SK-N-SH (cell line): ENCODE data around the gene RNU11. TPM values are rescaled to one million over a fixed set of nuclear protein-coding genes. Genes with fewer than 3 reads are reported as not detected.
"Not testable (repeated sequence)": the region's sequence is repeated elsewhere in the genome, so short reads cannot be mapped to it uniquely, and the experiment has no call there.

Source experiments
- CTCF ChIA-PET: fragments of 300-600, 350-600 bp; formaldehyde crosslinking; extraction: SDS; loops from one replicate; lab custom pipeline; 2021; lab: Yijun Ruan, JAX
- POLR2A ChIA-PET: fragments of 350-600 bp; sonication (Branson Sonifier 250); formaldehyde crosslinking; extraction: SDS; loops from one replicate; lab custom pipeline; 2020; ENCODE audit warnings: antibody characterized with exemption, inconsistent platforms; lab: Yijun Ruan, JAX
- DNase-seq: peaks from one replicate; pipeline ENCODE4 v3.0.0; 2012
- H2AFZ ChIP-seq: fragments of 200-600 bp; sonication (generic); 2 replicates; pipeline ENCODE4 v1.8.1; 2016; ENCODE audit warnings: antibody characterized with exemption, mild to moderate bottlenecking, low read depth
- H3F3A ChIP-seq: fragments of 200-600 bp; sonication (generic); replicated peaks from 2 replicates; pipeline ENCODE3; 2016; ENCODE audit warnings: antibody characterized with exemption, mild to moderate bottlenecking; ENCODE audit not compliant: insufficient read depth
- H3K27ac ChIP-seq, 2 experiments: fragments of 200-500 bp in 1 of 2; fragments of 200-600 bp in 1 of 2; sonication (Bioruptor generic) in 1 of 2; sonication (generic), shearing (Covaris generic) in 1 of 2; 2 replicates each; pipeline versions ENCODE4 v1.5.1 to v1.6.1; 2014 to 2016; ENCODE audit warnings: low read depth in 2 of 2, inconsistent platforms in 1 of 2, low read length in 1 of 2, mild to moderate bottlenecking in 1 of 2, mixed read lengths in 1 of 2
- H3K27me3 ChIP-seq: fragments of 200-600 bp; sonication (generic), shearing (Covaris generic); 2 replicates; pipeline ENCODE4 v1.6.1; 2016; ENCODE audit warnings: mixed run types; ENCODE audit not compliant: insufficient read depth
- H3K36me3 ChIP-seq, 2 experiments: fragments of 200-500 bp in 1 of 2; fragments of 200-600 bp in 1 of 2; sonication (Bioruptor generic) in 1 of 2; sonication (generic) in 1 of 2; replicated peaks in 1 of 2; 2 replicates each; pipeline versions ENCODE3 to v1.5.1; 2014 to 2016; ENCODE audit warnings: low read length in 1 of 2, mild to moderate bottlenecking in 1 of 2; ENCODE audit not compliant: insufficient read depth in 2 of 2, control insufficient read depth in 1 of 2
- H3K4me1 ChIP-seq, 2 experiments: fragments of 200-500 bp in 1 of 2; fragments of 200-600 bp in 1 of 2; sonication (Bioruptor generic) in 1 of 2; sonication (generic), shearing (Covaris generic) in 1 of 2; 2 replicates each; pipeline versions ENCODE4 v1.5.1 to v1.6.1; 2014 to 2016; ENCODE audit warnings: low read depth in 1 of 2, low read length in 1 of 2, mixed run types in 1 of 2; ENCODE audit not compliant: insufficient read depth in 2 of 2, control insufficient read depth in 1 of 2
- H3K4me2 ChIP-seq: fragments of 200-600 bp; sonication (generic), shearing (Covaris generic); 2 replicates; pipeline ENCODE4 v1.6.1; 2017; ENCODE audit warnings: mixed run types
- H3K4me3 ChIP-seq, 2 experiments: fragments of 200-500 bp in 1 of 2; fragments of 200-600 bp in 1 of 2; sonication (Bioruptor generic) in 1 of 2; sonication (generic), shearing (Covaris generic) in 1 of 2; 2 replicates each; pipeline versions ENCODE4 v1.5.1 to v1.8.1; 2014 to 2016; ENCODE audit warnings: low read depth in 2 of 2, inconsistent platforms in 1 of 2, low read length in 1 of 2, mild to moderate bottlenecking in 1 of 2, mixed read lengths in 1 of 2, moderate library complexity in 1 of 2
- H3K79me2 ChIP-seq: fragments of 200-600 bp; sonication (generic); 2 replicates; pipeline ENCODE4 v1.8.1; 2017; ENCODE audit warnings: mild to moderate bottlenecking; ENCODE audit not compliant: insufficient read depth
- H3K9ac ChIP-seq: fragments of 200-600 bp; sonication (generic); 2 replicates; pipeline ENCODE4 v1.6.1; 2017; ENCODE audit warnings: mixed run types
- H3K9me2 ChIP-seq: fragments of 200-600 bp; sonication (generic); 2 replicates; pipeline ENCODE4 v1.6.1; 2017; ENCODE audit warnings: mixed run types
- H3K9me3 ChIP-seq: fragments of 200-600 bp; sonication (generic); 2 replicates; pipeline ENCODE4 v1.6.1; 2017; ENCODE audit warnings: mixed run types, mild to moderate bottlenecking, moderate library complexity
- H4K20me1 ChIP-seq: fragments of 200-600 bp; sonication (generic); 2 replicates; pipeline ENCODE4 v1.6.1; 2017; ENCODE audit warnings: mild to moderate bottlenecking, mixed run types; ENCODE audit not compliant: insufficient read depth
- ELF1 ChIP-seq: IDR thresholded peaks from 2 replicates; pipeline ENCODE4 v1.4.0; 2012
- EZH2phosphoT487 ChIP-seq: fragments of 200-600 bp; sonication (generic); IDR thresholded peaks from 2 replicates; pipeline ENCODE4 v1.6.1; 2017; ENCODE audit warnings: low read depth, mixed run types, mild to moderate bottlenecking, antibody characterized with exemption, moderate library complexity, borderline replicate concordance
- FOXJ3 ChIP-seq: sonication (generic); formaldehyde crosslinking; IDR thresholded peaks from 2 replicates; pipeline ENCODE4 v1.5.1; 2020; ENCODE audit warnings: mild to moderate bottlenecking, missing genetic modification reagents
- FOXM1 ChIP-seq: IDR thresholded peaks from 2 replicates; pipeline ENCODE4 v1.4.0; 2012; ENCODE audit warnings: low read depth, mild to moderate bottlenecking
- GABPA ChIP-seq: IDR thresholded peaks from 2 replicates; pipeline ENCODE4 v1.4.0; 2012; ENCODE audit warnings: low read depth, mild to moderate bottlenecking
- GATA2 ChIP-seq: sonication (generic); formaldehyde crosslinking; IDR thresholded peaks from 2 replicates; pipeline ENCODE4 v1.5.0; 2020; ENCODE audit warnings: mild to moderate bottlenecking, missing genetic modification reagents
- MAX ChIP-seq: IDR thresholded peaks from 2 replicates; pipeline ENCODE4 v1.4.0; 2012; ENCODE audit warnings: low read depth
- MEF2A ChIP-seq: IDR thresholded peaks from 2 replicates; pipeline ENCODE4 v1.4.0; 2012; ENCODE audit warnings: low read depth, borderline replicate concordance
- MXI1 ChIP-seq: IDR thresholded peaks from 2 replicates; pipeline ENCODE4 v1.6.1; 2012; ENCODE audit warnings: mild to moderate bottlenecking, low read depth, low read length, improper control_type of control experiment
- SIN3A ChIP-seq: IDR thresholded peaks from 2 replicates; pipeline ENCODE4 v1.6.1; 2012; ENCODE audit warnings: low read depth, mild to moderate bottlenecking, low read length, moderate library complexity, borderline replicate concordance
- SMC3 ChIP-seq: IDR thresholded peaks from 2 replicates; pipeline ENCODE4 v1.6.1; 2012; ENCODE audit warnings: low read depth, low read length, improper control_type of control experiment
- TCF12 ChIP-seq: IDR thresholded peaks from 2 replicates; pipeline ENCODE4 v1.4.0; 2012
- USF1 ChIP-seq: IDR thresholded peaks from 2 replicates; pipeline ENCODE4 v1.4.0; 2012; ENCODE audit warnings: low read depth, borderline replicate concordance
- ZBTB33 ChIP-seq: IDR thresholded peaks from 2 replicates; pipeline ENCODE4 v1.4.0; 2012; ENCODE audit warnings: low read depth, borderline replicate concordance
- WGBS: methylation state at CpG from one replicate; pipeline ENCODE4 v1.1.6; 2017; ENCODE audit warnings: low lambda C conversion rate; 5-methylcytosine and 5-hydroxymethylcytosine counted together
- polyA plus RNA-seq, 3 experiments: library from polyadenylated mRNA; depleted of rRNA; stranded (reverse); fragments of >200 nt; gene quantifications; 2 replicates each; pipeline ENCODE4 v1.2.3, GENCODE V29; 2012
- TF ChIP-seq, protein P1 (sequence below): fragments of 150-350 bp; IDR thresholded peaks from 2 replicates; pipeline ENCODE4 v1.6.1; 2016; ENCODE audit warnings: mild to moderate bottlenecking, low read depth, low read length
- TF ChIP-seq, protein P2 (sequence below): IDR thresholded peaks from 2 replicates; pipeline ENCODE4 v1.6.1; 2012; ENCODE audit warnings: mild to moderate bottlenecking, low read depth, low read length, moderate library complexity
- TF ChIP-seq, protein P3 (sequence below): fragments of 200-600 bp; sonication (generic); IDR thresholded peaks from 2 replicates; pipeline ENCODE4 v1.6.1; 2017; ENCODE audit warnings: antibody characterized with exemption, mild to moderate bottlenecking, moderate library complexity
- TF ChIP-seq, protein P4 (sequence below): IDR thresholded peaks from 2 replicates; pipeline ENCODE4; 2012

The RNU11 gene
- polyA plus RNA-seq, 1 of the 3 experiments (the other 2 are of a cell fraction) = not detected

DNA sequence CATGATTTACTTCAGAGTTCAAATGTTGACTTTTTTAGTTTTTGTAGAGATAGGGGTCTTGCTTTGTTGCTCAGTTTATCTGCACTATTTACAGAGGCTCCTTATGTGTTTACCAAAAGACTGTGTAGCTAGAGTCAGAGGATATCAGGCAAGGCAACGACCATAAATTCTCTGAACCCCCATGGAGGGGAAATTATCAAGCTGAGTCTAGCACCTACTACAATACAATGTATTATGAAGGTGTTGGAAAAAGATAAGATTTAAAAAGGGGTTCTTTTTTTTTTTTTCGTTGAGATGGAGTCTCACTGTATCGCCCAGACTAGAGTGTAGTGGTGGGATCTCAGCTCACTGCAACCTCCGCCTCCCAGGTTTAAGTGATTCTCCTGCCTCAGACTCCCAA lies 36.5 kb downstream of the RNU11 start:
- ChIA-PET POLR2A (interaction anchor here (1.0 kb wide), 1 partner anchor 11 kb away, joined by 3 read pairs; no protein-coding TSS in a partner anchor), CTCF (interaction anchor here (1.2 to 1.5 kb wide), 2 partner anchors 45 to 52 kb away, joined by 3 to 4 read pairs; partner anchors contain the start of gene YTHDF2)
- H3F3A ChIP-seq = peaks cover 4% of the 10 kb centered on the region
- no peaks in the 10 kb centered on the region for H3K27me3 ChIP-seq
- H3K27ac ChIP-seq = no peak overlapping the region
- WGBS = 80% methylated on average over 4 of the region's 4 CpGs
- H4K20me1 ChIP-seq = no peaks in the 10 kb centered on the region
- no peak overlapping the region for H3K4me3 ChIP-seq
- no peaks in the 10 kb centered on the region for H3K79me2 ChIP-seq
- H3K4me1 ChIP-seq = no peaks in the 10 kb centered on the region
- TF ChIP-seq FOXJ3 (CRISPR knock-in tag) (no peak), TCF12 (no peak), MAX (no peak), SIN3A (no peak), GATA2 (CRISPR knock-in tag) (no peak), FOXM1 (no peak), MEF2A (no peak), ELF1 (no peak), GABPA (no peak), SMC3 (no peak), USF1 (no peak), MXI1 (no peak), ZBTB33 (no peak), EZH2phosphoT487 (no peak)
- TF ChIP-seq, protein P1, sequence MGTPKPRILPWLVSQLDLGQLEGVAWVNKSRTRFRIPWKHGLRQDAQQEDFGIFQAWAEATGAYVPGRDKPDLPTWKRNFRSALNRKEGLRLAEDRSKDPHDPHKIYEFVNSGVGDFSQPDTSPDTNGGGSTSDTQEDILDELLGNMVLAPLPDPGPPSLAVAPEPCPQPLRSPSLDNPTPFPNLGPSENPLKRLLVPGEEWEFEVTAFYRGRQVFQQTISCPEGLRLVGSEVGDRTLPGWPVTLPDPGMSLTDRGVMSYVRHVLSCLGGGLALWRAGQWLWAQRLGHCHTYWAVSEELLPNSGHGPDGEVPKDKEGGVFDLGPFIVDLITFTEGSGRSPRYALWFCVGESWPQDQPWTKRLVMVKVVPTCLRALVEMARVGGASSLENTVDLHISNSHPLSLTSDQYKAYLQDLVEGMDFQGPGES = no peak
- TF ChIP-seq, protein P2, sequence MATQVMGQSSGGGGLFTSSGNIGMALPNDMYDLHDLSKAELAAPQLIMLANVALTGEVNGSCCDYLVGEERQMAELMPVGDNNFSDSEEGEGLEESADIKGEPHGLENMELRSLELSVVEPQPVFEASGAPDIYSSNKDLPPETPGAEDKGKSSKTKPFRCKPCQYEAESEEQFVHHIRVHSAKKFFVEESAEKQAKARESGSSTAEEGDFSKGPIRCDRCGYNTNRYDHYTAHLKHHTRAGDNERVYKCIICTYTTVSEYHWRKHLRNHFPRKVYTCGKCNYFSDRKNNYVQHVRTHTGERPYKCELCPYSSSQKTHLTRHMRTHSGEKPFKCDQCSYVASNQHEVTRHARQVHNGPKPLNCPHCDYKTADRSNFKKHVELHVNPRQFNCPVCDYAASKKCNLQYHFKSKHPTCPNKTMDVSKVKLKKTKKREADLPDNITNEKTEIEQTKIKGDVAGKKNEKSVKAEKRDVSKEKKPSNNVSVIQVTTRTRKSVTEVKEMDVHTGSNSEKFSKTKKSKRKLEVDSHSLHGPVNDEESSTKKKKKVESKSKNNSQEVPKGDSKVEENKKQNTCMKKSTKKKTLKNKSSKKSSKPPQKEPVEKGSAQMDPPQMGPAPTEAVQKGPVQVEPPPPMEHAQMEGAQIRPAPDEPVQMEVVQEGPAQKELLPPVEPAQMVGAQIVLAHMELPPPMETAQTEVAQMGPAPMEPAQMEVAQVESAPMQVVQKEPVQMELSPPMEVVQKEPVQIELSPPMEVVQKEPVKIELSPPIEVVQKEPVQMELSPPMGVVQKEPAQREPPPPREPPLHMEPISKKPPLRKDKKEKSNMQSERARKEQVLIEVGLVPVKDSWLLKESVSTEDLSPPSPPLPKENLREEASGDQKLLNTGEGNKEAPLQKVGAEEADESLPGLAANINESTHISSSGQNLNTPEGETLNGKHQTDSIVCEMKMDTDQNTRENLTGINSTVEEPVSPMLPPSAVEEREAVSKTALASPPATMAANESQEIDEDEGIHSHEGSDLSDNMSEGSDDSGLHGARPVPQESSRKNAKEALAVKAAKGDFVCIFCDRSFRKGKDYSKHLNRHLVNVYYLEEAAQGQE = no peak
- TF ChIP-seq, protein P3, sequence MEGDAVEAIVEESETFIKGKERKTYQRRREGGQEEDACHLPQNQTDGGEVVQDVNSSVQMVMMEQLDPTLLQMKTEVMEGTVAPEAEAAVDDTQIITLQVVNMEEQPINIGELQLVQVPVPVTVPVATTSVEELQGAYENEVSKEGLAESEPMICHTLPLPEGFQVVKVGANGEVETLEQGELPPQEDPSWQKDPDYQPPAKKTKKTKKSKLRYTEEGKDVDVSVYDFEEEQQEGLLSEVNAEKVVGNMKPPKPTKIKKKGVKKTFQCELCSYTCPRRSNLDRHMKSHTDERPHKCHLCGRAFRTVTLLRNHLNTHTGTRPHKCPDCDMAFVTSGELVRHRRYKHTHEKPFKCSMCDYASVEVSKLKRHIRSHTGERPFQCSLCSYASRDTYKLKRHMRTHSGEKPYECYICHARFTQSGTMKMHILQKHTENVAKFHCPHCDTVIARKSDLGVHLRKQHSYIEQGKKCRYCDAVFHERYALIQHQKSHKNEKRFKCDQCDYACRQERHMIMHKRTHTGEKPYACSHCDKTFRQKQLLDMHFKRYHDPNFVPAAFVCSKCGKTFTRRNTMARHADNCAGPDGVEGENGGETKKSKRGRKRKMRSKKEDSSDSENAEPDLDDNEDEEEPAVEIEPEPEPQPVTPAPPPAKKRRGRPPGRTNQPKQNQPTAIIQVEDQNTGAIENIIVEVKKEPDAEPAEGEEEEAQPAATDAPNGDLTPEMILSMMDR = no peak
- TF ChIP-seq, protein P4, sequence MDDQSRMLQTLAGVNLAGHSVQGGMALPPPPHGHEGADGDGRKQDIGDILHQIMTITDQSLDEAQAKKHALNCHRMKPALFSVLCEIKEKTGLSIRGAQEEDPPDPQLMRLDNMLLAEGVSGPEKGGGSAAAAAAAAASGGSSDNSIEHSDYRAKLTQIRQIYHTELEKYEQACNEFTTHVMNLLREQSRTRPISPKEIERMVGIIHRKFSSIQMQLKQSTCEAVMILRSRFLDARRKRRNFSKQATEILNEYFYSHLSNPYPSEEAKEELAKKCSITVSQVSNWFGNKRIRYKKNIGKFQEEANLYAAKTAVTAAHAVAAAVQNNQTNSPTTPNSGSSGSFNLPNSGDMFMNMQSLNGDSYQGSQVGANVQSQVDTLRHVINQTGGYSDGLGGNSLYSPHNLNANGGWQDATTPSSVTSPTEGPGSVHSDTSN = no peak
- no peaks in the 10 kb centered on the region for H3K9me2 ChIP-seq
- H3K9ac ChIP-seq = no peak overlapping the region
- peaks cover 2 to 3% of the 10 kb centered on the region in 2 experiments for H3K36me3 ChIP-seq
- no peak overlapping the region for H2AFZ ChIP-seq
- H3K4me2 ChIP-seq = no peak overlapping the region
- DNase-seq = no peak
- H3K9me3 ChIP-seq = no peaks in the 10 kb centered on the region

GRCh38 chr1:28691627-28692026 lies 43.2 kb downstream of the RNU11 start:
- H3K27ac ChIP-seq, H3K4me2 ChIP-seq, H3K4me1 ChIP-seq, H3K27me3 ChIP-seq, H3K9me2 ChIP-seq, CTCF ChIA-PET, DNase-seq, H4K20me1 ChIP-seq, H3K9me3 ChIP-seq, H3F3A ChIP-seq, POLR2A ChIA-PET, H3K9ac ChIP-seq, H3K79me2 ChIP-seq, H3K4me3 ChIP-seq, H2AFZ ChIP-seq: not testable (repeated sequence)
- peaks cover 5 to 18% of the 10 kb centered on the region in 2 experiments for H3K36me3 ChIP-seq
- WGBS = 95% methylated on average over 1 of the region's 1 CpG
